ENCODE data around the gene IGLON5.

The IGLON5 gene

DNA sequence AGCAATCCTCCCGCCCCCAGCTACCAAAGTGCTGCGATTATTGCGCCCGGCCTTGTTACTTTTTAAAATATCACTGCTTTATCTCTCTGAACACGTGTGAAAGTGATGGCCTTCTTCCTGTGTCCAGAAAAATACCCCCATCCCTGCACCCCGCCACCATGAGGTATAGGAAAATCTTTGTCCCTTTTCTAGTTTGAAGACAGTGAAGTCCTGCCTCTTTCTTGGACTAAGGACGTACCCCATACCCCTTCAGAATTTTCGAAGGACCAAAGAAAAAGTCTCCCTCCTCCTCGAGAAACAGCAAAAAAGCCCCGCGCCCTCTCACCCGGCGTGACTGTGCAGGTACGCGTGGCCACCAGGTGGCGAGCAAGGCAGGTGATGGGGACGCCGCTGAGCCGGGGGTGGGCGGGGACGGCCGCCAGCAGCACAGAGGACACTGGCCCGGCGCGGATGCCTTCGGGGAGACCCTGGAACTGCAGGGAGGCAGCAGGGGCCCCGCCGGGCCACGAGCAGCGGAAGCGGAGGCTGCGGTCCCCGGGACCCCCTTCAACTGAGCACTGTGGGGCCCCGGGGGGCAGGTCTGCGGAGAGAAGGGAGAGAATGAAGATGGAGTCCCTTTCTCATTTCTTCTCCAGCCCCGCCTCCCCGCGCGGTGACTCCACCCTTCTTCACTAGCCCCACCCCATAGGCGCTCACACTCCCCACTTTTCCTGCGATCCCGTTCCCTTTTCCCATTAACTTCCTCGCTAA, 27.3 kb downstream of the IGLON5 start:
- DNase-seq (ENCODE audit: low read depth), result peak; percentile 79

GRCh38 chr19:51339313-51339686, 27.9 kb downstream of the IGLON5 start:
- no peak for DNase-seq (ENCODE audit: low read depth)

GRCh38 chr19:51339687-51340656, 28.5 kb downstream of the IGLON5 start:
- peak; percentile 95 for DNase-seq (ENCODE audit: low read depth)

- no peak for DNase-seq (ENCODE audit: low read depth)
These were observed 29.6 kb downstream of the IGLON5 start for GRCh38 chr19:51341066-51341465.

DNA sequence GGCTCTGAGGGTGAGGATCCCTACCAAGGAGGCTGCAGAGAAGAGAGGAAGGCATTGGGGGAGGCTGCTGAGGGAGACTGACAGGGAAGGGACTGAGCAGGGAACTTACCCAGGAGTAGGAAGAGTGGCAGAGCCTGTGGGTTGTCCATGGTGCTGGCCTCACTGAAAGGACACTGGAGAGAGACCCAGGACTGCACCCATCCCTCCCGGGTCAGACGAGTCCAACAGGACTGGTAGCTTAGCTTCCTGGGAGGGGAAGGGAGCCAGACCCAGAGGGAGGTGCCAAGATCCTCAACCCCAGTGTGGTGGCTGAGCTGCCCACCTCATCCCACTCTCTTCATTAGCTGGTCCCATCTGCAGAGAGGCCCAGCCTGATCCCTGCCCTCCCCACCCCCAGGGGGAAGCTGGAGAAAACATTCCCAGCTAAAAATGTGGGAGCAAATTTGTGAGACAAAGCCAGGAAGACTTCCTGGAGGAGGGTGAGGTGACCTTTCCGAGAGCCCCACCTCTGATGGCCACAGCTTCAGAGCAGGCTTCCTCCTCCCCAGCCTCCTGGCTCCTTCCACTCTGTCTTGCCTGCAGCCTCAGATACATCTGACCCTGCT, 30.6 kb downstream of the IGLON5 start, which contains the start of gene VSIG10L:
TSS of gene VSIG10L (minus strand) at position 164 of the 605 bp plus-strand sequence. CDS start at position 149, 15 bp downstream.
- no peak for DNase-seq (ENCODE audit: low read depth)

GRCh38 chr19:51342631-51343569, 31.5 kb downstream of the IGLON5 start:
- no peak for DNase-seq (ENCODE audit: low read depth)

GRCh38 chr19:51345076-51345620, 33.7 kb downstream of the IGLON5 start:
- no peak for DNase-seq (ENCODE audit: low read depth)

DNA sequence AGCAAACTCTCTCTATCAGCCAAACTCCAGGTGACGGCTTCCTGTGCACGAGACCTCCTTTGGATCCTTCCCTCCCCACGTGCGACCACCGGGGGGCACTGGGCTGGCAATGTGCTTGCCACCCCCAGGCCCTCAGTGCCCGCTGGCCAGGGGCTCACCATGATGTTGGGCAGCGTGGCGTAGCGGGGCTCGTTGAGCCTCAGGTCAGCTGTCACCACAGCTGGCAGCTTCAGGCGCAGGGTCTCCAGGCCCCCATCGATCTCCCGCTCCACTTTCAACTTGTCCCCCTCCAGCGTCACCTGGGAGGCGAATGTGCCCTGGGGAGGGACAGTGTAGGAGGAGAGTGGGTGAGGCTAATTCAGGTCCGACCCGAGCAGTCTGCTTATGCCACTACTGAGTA, 35.3 kb downstream of the IGLON5 start:
- no peak for DNase-seq (ENCODE audit: low read depth)

GRCh38 chr19:51347209-51347928, 35.9 kb downstream of the IGLON5 start:
- no peak for DNase-seq (ENCODE audit: low read depth)

DNA sequence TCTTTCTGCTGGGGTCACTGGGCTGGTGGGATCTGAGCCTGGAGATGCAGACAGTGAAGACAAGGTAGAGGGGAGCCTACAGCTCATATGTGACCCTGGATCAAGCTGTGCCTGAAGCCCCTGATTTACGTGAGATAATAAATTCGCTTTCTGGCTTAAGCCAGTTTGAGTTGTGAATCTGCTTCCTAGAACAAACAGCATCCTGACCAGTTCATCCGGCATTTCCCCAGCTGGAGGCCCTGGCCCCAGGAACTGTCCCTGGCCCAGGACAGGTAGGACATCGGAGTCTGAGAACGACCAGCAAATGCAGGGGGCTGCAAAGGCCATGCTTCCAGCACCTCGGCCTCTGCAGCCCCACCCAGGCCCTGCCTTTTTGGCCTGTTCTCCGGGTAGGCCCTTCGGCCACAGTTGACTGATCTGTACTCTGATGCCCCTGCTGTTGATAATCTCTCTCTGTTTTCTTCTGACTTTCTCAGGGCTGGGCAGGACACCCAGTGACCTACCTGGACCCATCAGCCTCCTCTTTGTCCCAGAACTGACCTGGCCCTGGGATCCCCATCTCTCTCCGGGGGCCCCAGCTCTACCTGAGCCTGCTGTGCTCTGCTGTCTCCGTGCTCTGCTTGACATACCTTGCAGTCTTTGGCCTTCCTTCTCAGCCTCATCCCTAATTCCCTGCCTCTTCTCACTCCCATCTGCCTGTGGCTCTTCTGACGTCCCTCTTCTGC, 40.0 kb downstream of the IGLON5 start:
- no peak for DNase-seq (ENCODE audit: low read depth)

- no peak for DNase-seq (ENCODE audit: low read depth)
These were observed 41.4 kb downstream of the IGLON5 start for GRCh38 chr19:51352783-51353360.

GRCh38 chr19:51354103-51354741, 42.8 kb downstream of the IGLON5 start:
- no peak for DNase-seq (ENCODE audit: low read depth)

DNA sequence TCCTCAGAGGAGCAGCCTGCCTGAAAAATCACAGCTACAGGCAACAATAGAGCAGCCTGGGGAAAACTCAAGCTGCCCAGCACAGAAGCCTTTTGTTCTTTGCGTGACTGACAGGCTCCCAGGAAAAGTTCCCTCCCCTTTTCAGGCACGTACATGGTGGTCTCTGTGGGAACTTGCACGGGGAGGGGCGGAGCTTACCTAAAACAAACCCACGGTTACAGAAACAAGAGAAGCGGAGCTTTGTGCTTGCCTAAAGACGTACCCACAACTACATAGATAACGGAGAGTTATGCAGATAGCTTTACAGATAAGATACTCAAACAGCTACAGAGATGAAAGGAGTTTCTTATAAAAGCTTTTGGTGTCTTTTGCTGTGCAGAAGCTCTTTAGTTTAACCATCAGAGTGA, 43.3 kb downstream of the IGLON5 start:
- DNase-seq (ENCODE audit: low read depth), result no peak

GRCh38 chr19:51356159-51356801, 44.8 kb downstream of the IGLON5 start:
- DNase-seq (ENCODE audit: low read depth), result no peak

GRCh38 chr19:51357952-51358351, 46.5 kb downstream of the IGLON5 start:
- no peak for DNase-seq (ENCODE audit: low read depth)

GRCh38 chr19:51359294-51359693, 47.9 kb downstream of the IGLON5 start:
- peak; percentile 79 for DNase-seq (ENCODE audit: low read depth)

GRCh38 chr19:51361239-51361638, 49.8 kb downstream of the IGLON5 start:
- DNase-seq (ENCODE audit: low read depth), result no peak

Measured in ELR (cell line).